ENCODE measurements around the gene NINJ2. TPM values are rescaled to one million over a fixed set of nuclear protein-coding genes. Genes with fewer than 3 reads are reported as not detected.

The NINJ2 gene
- total and polyA plus RNA-seq, 4 donors: 5.8 to 28.4 (median 14.3) TPM

GRCh38 chr12:697481-697880 is 34.2 kb upstream of the NINJ2 start:
- TF ChIP-seq CTCF (IDR thresholded peaks at IDR 0.05; ENCODE audit: control extremely low read depth, extremely low read depth): no peak
- Histone ChIP-seq H3K36me3 (ENCODE audit: control insufficient read depth in 4 of 4, insufficient read depth in 4 of 4, low read length in 4 of 4) (no peaks in the 10 kb centered on the region), H3K27ac (ENCODE audit: low read depth in 1 of 2, low read length in 1 of 2) (no peak overlapping the region), H3K9ac (ENCODE audit: insufficient read depth in 1 of 2, low read length in 2 of 2) (no peak overlapping the region), H3K4me3 (no peak overlapping the region), H3K4me1 (ENCODE audit: control insufficient read depth in 5 of 5, insufficient read depth in 5 of 5, low read length in 5 of 5) (no peaks in the 10 kb centered on the region), H3K9me3 (ENCODE audit: control insufficient read depth in 4 of 4, insufficient read depth in 3 of 4, low read length in 3 of 4) (peaks cover 0 to 5% (median 2%) of the 10 kb centered on the region in 4 donors), H3K27me3 (ENCODE audit: control insufficient read depth in 3 of 3, insufficient read depth in 3 of 3, low read length in 2 of 3) (no peaks in the 10 kb centered on the region)
- DNase-seq: no peak
- ATAC-seq (ENCODE audit: insufficient read depth, low FRiP score): no peak
- 23 to 51% methylated on average over 2 of the region's 2 CpGs for WGBS, 2 donors

GRCh38 chr12:694734-695503 is 31.7 kb upstream of the NINJ2 start:
- 76 to 86% methylated on average over 27 of the region's 27 CpGs for WGBS, 2 donors
- no peak for ATAC-seq (ENCODE audit: insufficient read depth, low FRiP score)
- no peak for DNase-seq

GRCh38 chr12:693934-694533 is 30.8 kb upstream of the NINJ2 start:
- H3K27ac ChIP-seq (ENCODE audit: low read depth in 1 of 2, low read length in 1 of 2): no peak overlapping the region

More at GRCh38 chr12:694734-695503, 31.7 kb upstream of the NINJ2 start:
- Histone ChIP-seq H3K9ac (ENCODE audit: insufficient read depth in 1 of 2, low read length in 2 of 2) (no peak overlapping the region), H3K4me3 (no peak overlapping the region), H3K36me3 (ENCODE audit: control insufficient read depth in 4 of 4, insufficient read depth in 4 of 4, low read length in 4 of 4) (no peaks in the 10 kb centered on the region), H3K9me3 (ENCODE audit: control insufficient read depth in 4 of 4, insufficient read depth in 3 of 4, low read length in 3 of 4) (peaks cover 0 to 5% (median 2%) of the 10 kb centered on the region in 4 donors), H3K27me3 (ENCODE audit: control insufficient read depth in 3 of 3, insufficient read depth in 3 of 3, low read length in 2 of 3) (no peaks in the 10 kb centered on the region), H3K4me1 (ENCODE audit: control insufficient read depth in 5 of 5, insufficient read depth in 5 of 5, low read length in 5 of 5) (no peaks in the 10 kb centered on the region), H3K27ac (ENCODE audit: low read depth in 1 of 2, low read length in 1 of 2) (no peak overlapping the region)
- TF ChIP-seq CTCF (IDR thresholded peaks at IDR 0.05; ENCODE audit: control extremely low read depth, extremely low read depth): no peak

More at GRCh38 chr12:693934-694533, 30.8 kb upstream of the NINJ2 start:
- H3K9me3 ChIP-seq (ENCODE audit: control insufficient read depth in 4 of 4, insufficient read depth in 3 of 4, low read length in 3 of 4): peaks cover 0 to 5% (median 2%) of the 10 kb centered on the region in 4 donors
- TF ChIP-seq CTCF (IDR thresholded peaks at IDR 0.05; ENCODE audit: control extremely low read depth, extremely low read depth): no peak
- H3K27me3 ChIP-seq (ENCODE audit: control insufficient read depth in 3 of 3, insufficient read depth in 3 of 3, low read length in 2 of 3): no peaks in the 10 kb centered on the region
- no peak overlapping the region for H3K4me3 ChIP-seq
- 84 to 90% methylated on average over 7 of the region's 7 CpGs for WGBS, 2 donors
- ATAC-seq (ENCODE audit: insufficient read depth, low FRiP score) (no peak), DNase-seq (no peak)
- no peaks in the 10 kb centered on the region for H3K4me1 ChIP-seq (ENCODE audit: control insufficient read depth in 5 of 5, insufficient read depth in 5 of 5, low read length in 5 of 5)
- H3K9ac ChIP-seq (ENCODE audit: insufficient read depth in 1 of 2, low read length in 2 of 2): no peak overlapping the region
- no peaks in the 10 kb centered on the region for H3K36me3 ChIP-seq (ENCODE audit: control insufficient read depth in 4 of 4, insufficient read depth in 4 of 4, low read length in 4 of 4)

All from lung (tissue), 12 donors.